GM06990 (cell line): ENCODE measurements around the gene RNASE13.

Experiments
- DNase-seq: peaks from one replicate; pipeline ENCODE4 v3.0.0-alpha.2; 2011; ENCODE audit not compliant: insufficient read length; ENCODE audit errors: extremely low read depth
- H3K27me3 ChIP-seq: replicated peaks from 2 replicates; pipeline ENCODE4 v1.6.0; 2011; ENCODE audit warnings: low read length; ENCODE audit not compliant: control insufficient read depth, insufficient read depth
- H3K36me3 ChIP-seq: 2 replicates; pipeline ENCODE4 v1.5.1; 2011; ENCODE audit warnings: low read length; ENCODE audit not compliant: control insufficient read depth, insufficient read depth
- H3K4me3 ChIP-seq: replicated peaks from 2 replicates; pipeline ENCODE4 v1.5.1; 2011; ENCODE audit warnings: low read depth, mild to moderate bottlenecking, control low read depth, low read length
- CTCF ChIP-seq: IDR thresholded peaks from 2 replicates; pipeline ENCODE4 v1.5.1; 2011; ENCODE audit warnings: low read length, control low read depth, mild to moderate bottlenecking, inconsistent platforms; ENCODE audit not compliant: insufficient read depth, poor library complexity, severe bottlenecking

RNASE13 gene

GRCh38 chr14:21055432-21056117 is 21.0 kb upstream of the RNASE13 start:
- DNase-seq: no peak
- Histone ChIP-seq H3K27me3 (no peaks in the 10 kb centered on the region), H3K36me3 (no peaks in the 10 kb centered on the region), H3K4me3 (no peak overlapping the region)
- TF ChIP-seq CTCF: no peak

GRCh38 chr14:21054768-21055145 is 20.1 kb upstream of the RNASE13 start:
- Histone ChIP-seq H3K36me3 (no peaks in the 10 kb centered on the region), H3K27me3 (no peaks in the 10 kb centered on the region), H3K4me3 (no peak overlapping the region)
- no peak for TF ChIP-seq CTCF
- no peak for DNase-seq

- DNase-seq: no peak
- no peak overlapping the region for H3K4me3 ChIP-seq
- H3K36me3 ChIP-seq: no peaks in the 10 kb centered on the region
- H3K27me3 ChIP-seq: no peaks in the 10 kb centered on the region
- no peak for TF ChIP-seq CTCF
Measured at GRCh38 chr14:21054123-21054767, 19.6 kb upstream of the RNASE13 start.

GRCh38 chr14:21053184-21054122 is 18.8 kb upstream of the RNASE13 start:
- DNase-seq: no peak
- Histone ChIP-seq H3K36me3 (no peaks in the 10 kb centered on the region), H3K4me3 (no peak overlapping the region), H3K27me3 (no peaks in the 10 kb centered on the region)
- TF ChIP-seq CTCF: no peak

GRCh38 chr14:21050597-21050996 is 16.0 kb upstream of the RNASE13 start:
- H3K27me3 ChIP-seq: no peaks in the 10 kb centered on the region; the same call in 1 of the 2 replicates
- no peak for TF ChIP-seq CTCF
- H3K36me3 ChIP-seq: no peaks in the 10 kb centered on the region
- H3K4me3 ChIP-seq: no peak overlapping the region
- DNase-seq: no peak
